ENCODE data around the gene LIN28A. TPM values are rescaled to one million over a fixed set of nuclear protein-coding genes. Genes with fewer than 3 reads are reported as not detected.

Gene LIN28A
- total RNA-seq, 1 donor from 2014 or later, result not detected

DNA sequence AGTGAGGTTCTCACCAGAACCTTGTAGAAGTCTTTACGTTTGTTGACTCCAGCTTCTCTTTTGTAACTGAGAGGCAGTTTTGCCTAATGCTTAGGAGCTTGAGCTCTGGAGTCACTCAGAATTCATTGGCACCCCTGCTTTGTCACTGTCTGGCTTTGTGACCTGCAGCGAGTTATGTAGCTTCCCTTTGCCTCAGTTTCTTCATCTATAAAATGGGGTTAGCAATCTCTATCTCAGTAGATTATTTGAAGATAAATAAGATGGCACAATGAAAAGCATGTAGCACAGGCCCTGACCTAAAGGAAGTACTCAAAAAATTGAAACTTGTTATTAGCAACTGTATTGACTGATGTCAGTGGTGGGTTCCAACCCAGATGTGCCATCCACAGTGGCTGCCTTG is 29.6 kb downstream of the LIN28A start:
- peaks cover 39% of the 10 kb centered on the region for H3K36me3 Mint-ChIP-seq (ENCODE audit: low read depth)

DNA sequence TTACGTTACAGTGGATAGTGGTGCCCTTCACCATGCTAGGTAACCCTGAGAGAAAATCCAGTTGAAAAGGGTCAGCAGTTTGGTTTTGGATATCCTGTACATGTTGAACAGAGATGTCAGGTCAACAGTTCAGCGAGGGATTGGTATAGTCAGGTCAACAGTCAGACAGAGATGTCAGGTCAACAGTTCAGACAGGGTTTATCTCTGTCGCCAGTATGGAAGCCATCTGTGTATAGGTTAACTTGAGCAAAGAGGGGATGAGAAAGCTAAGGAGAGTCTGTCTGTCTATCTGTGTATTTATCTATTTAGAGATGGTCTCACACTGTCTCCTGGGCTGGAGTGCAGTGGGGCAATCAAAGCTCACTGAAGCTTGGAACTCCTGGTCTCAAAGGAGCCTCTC is 39.3 kb downstream of the LIN28A start:
- H3K4me1 Mint-ChIP-seq (ENCODE audit: low read depth), result no peaks in the 10 kb centered on the region
- H3K9me3 Mint-ChIP-seq (ENCODE audit: low read depth), result no peaks in the 10 kb centered on the region
- peaks cover 39% of the 10 kb centered on the region for H3K36me3 Mint-ChIP-seq (ENCODE audit: low read depth)
- no peak overlapping the region for H3K4me3 Mint-ChIP-seq (ENCODE audit: unreplicated experiment)
- no peaks in the 10 kb centered on the region for H3K27me3 Mint-ChIP-seq (ENCODE audit: low read depth)
- H3K27ac Mint-ChIP-seq (ENCODE audit: unreplicated experiment), result no peak overlapping the region
- TF ChIP-seq, protein P1, sequence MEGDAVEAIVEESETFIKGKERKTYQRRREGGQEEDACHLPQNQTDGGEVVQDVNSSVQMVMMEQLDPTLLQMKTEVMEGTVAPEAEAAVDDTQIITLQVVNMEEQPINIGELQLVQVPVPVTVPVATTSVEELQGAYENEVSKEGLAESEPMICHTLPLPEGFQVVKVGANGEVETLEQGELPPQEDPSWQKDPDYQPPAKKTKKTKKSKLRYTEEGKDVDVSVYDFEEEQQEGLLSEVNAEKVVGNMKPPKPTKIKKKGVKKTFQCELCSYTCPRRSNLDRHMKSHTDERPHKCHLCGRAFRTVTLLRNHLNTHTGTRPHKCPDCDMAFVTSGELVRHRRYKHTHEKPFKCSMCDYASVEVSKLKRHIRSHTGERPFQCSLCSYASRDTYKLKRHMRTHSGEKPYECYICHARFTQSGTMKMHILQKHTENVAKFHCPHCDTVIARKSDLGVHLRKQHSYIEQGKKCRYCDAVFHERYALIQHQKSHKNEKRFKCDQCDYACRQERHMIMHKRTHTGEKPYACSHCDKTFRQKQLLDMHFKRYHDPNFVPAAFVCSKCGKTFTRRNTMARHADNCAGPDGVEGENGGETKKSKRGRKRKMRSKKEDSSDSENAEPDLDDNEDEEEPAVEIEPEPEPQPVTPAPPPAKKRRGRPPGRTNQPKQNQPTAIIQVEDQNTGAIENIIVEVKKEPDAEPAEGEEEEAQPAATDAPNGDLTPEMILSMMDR (IDR thresholded peaks at IDR 0.05), result no peak
- DNase-seq (ENCODE audit: low spot score), result no peak

More for the DNA sequence above, 29.6 kb downstream of the LIN28A start:
- TF ChIP-seq, protein P1 (IDR thresholded peaks at IDR 0.05), result no peak
- no peaks in the 10 kb centered on the region for H3K9me3 Mint-ChIP-seq (ENCODE audit: low read depth)
- no peak overlapping the region for H3K27ac Mint-ChIP-seq (ENCODE audit: unreplicated experiment)
- DNase-seq (ENCODE audit: low spot score), result no peak
- H3K4me3 Mint-ChIP-seq (ENCODE audit: unreplicated experiment), result no peak overlapping the region
- no peaks in the 10 kb centered on the region for H3K4me1 Mint-ChIP-seq (ENCODE audit: low read depth)
- no peaks in the 10 kb centered on the region for H3K27me3 Mint-ChIP-seq (ENCODE audit: low read depth)

DNA sequence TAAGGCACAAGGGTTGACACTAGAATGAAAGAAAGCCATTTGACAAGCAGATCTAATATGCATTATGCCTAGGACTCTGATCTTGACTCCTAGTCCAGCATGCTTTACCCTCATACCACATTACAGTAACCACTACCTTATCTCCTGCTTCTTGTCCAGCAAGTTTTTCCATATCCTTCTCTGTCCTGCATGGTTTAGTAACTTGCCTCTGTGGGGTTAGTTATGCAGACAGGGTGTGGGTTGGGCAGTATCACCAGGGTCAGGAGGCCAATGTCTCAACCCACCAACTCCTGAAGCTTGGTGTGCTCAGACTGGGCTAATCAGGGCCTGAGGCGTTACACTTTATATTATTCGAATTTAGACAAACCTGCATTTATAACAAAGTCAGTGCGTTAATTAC is 40.3 kb downstream of the LIN28A start:
- Mint-ChIP-seq H3K4me3 (ENCODE audit: unreplicated experiment) (no peak overlapping the region), H3K27ac (ENCODE audit: unreplicated experiment) (no peak overlapping the region), H3K9me3 (ENCODE audit: low read depth) (no peaks in the 10 kb centered on the region), H3K4me1 (ENCODE audit: low read depth) (no peaks in the 10 kb centered on the region), H3K27me3 (ENCODE audit: low read depth) (no peaks in the 10 kb centered on the region), H3K36me3 (ENCODE audit: low read depth) (peaks cover 40% of the 10 kb centered on the region)
- DNase-seq (ENCODE audit: low spot score), result no peak
- TF ChIP-seq, protein P1 (IDR thresholded peaks at IDR 0.05), result no peak

DNA sequence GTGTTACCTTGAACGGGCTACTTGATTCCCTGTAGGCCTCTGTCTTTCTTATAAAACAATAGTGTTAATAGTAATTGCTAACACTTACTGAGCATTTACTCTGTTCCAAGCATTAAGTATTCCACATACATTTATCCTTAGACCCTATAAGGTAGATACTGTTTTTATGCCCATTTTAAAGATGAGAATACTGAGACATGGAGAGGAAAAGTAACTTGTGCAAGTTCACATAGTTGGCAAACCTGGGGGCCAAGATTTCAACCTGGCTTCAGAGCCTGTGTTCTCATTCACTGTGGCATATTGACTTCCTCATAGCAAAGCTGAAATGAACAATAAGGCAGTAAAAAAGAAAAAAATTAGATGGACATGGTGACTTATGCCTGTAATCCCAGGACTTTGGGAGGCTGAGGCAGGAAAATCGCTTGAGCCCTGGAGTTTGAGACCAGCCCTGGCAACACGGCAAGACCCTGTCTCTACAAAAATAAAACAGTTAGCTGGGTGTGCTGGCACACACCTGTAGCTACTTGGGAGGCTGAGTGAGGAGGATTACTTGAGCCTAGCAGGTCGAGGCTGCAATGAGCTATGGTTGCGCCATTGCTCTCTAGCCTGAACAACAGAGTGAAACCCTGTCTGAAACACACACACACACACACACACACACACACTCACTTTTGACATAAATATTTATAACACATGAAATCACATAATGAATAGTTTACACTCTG is 42.0 kb downstream of the LIN28A start:
- Mint-ChIP-seq H3K27ac (ENCODE audit: unreplicated experiment) (no peak overlapping the region), H3K4me3 (ENCODE audit: unreplicated experiment) (no peak overlapping the region), H3K4me1 (ENCODE audit: low read depth) (no peaks in the 10 kb centered on the region), H3K27me3 (ENCODE audit: low read depth) (no peaks in the 10 kb centered on the region), H3K9me3 (ENCODE audit: low read depth) (no peaks in the 10 kb centered on the region), H3K36me3 (ENCODE audit: low read depth) (peaks cover 29% of the 10 kb centered on the region)
- DNase-seq (ENCODE audit: low spot score), result no peak
- TF ChIP-seq, protein P1 (IDR thresholded peaks at IDR 0.05), result no peak

DNA sequence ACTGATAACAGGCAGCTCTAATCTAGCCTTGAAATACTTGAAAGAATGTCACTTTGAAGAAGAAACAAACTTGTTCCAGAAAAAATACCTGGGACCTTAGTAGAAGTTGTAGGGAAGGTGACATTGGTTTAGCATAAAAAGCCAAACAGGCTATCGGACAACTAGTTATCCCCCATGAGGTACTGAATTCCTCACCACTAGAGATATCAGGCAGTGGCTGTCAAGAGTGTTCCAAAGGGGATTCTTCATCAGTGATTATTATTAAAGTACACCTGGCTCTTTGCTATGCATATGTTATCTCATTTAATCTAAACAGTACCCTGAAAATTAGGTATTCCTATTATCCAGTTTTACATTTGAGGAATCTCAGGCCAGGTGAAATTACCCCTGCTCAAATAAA is 48.5 kb downstream of the LIN28A start:
- no peak overlapping the region for H3K27ac Mint-ChIP-seq (ENCODE audit: unreplicated experiment)
- H3K36me3 Mint-ChIP-seq (ENCODE audit: low read depth), result peaks cover 38% of the 10 kb centered on the region
- H3K9me3 Mint-ChIP-seq (ENCODE audit: low read depth), result no peaks in the 10 kb centered on the region
- TF ChIP-seq, protein P1 (IDR thresholded peaks at IDR 0.05), result no peak
- no peaks in the 10 kb centered on the region for H3K27me3 Mint-ChIP-seq (ENCODE audit: low read depth)
- no peak overlapping the region for H3K4me3 Mint-ChIP-seq (ENCODE audit: unreplicated experiment)
- no peak for DNase-seq (ENCODE audit: low spot score)
- H3K4me1 Mint-ChIP-seq (ENCODE audit: low read depth), result no peaks in the 10 kb centered on the region
